KBM-7 (cell line): ENCODE measurements around the gene HTT-AS.

ENCODE experiments used
- DNase-seq: peaks from one replicate; pipeline ENCODE4 v3.0.0-alpha.2; 2015
- in situ Hi-C: fragments of 300-500 bp; cut with MboI; formaldehyde crosslinking; loops from 2 replicates; pipeline ENCODE4 v1.14.3; 2020; ENCODE audit warnings: low sequenced_read_pairs, low pct_unique_long_range_greater_than_20kb, mixed read lengths

Gene HTT-AS

GRCh38 chr4:3036131-3036952 lies 38.0 kb downstream of the HTT-AS start:
- in situ Hi-C loops, result no loop called here
- no peak for DNase-seq

DNA sequence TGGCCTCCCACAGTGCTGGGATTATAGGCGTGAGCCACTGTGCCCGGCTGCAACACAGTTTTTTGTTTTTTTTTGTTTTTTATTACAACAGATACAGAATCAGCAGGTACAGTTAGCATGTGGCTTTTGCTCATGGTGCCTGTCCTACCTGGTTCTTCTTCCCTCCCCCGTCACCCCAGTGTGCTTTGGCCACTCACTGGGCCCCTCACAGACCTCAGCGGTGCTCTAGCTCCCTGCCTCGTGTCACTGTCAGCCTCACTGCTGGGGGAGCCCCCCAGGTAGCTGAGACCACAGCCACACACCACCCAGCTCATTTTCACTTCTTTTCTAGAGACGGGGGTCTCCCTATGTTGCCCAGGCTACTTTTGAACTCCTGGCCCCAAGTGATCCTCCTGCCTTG lies 38.7 kb downstream of the HTT-AS start:
- no peak for DNase-seq
- in situ Hi-C loops, result no loop called here

GRCh38 chr4:3035249-3035648 lies 39.1 kb downstream of the HTT-AS start:
- no peak for DNase-seq
- in situ Hi-C loops, result no loop called here

DNA sequence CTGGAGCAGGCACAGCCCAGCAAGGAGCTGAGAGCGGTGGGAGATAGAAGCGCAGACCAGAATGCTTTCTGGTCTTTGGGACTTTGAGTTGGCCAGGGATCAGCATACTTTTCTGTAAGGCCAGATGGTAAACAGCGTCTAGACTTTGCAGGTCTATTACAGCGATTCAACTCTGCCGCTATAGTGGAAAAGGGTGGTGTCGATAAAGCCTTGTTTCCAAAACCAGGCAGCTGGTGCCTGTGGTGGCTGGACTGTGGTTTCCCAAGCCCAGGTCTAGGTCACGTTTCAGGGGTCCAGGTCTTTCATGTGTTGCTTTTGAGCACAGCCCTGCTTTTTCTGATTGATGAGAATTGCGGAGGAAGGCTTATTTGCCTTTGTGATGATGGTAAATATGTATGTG lies 40.1 kb downstream of the HTT-AS start:
- no peak for DNase-seq
- in situ Hi-C loops, result no loop called here

DNA sequence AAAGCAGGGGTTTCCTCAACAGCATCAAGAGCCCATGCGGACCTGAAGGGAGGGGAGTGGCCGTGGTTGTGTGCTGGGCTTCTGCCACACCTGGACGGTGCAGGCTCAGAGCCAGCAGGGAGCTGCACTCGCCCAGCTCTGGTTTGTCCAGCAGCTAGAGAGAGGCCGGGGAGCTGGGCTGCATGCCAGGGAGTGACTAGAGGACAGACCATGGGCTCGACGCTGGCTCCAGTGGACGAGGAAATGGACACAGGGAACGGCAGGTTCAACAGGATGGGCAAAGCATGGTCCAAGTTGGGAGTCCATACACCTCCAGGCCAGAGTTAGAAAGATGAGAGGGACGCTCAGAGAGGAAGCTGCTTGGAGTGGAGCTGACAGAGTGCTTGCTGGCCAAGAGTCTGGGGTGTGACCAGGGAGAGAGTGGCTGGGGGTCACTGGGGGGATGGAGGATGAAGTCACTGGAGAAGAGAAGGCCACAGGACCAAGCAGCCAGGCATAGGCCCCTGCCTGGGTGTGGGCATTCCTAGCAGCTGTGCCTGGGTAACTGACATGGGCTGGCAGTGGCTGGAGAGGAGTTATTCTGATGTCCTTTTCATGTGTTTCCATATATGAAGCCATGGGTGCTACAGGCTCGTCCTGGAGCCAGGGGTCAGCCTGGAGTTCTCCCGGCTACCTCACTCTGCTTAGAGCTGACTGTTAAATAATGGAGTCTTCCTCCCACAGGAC lies 42.8 kb downstream of the HTT-AS start:
- DNase-seq, result no peak
- in situ Hi-C loops, result no loop called here

- in situ Hi-C loops, result no loop called here
- DNase-seq, result no peak
Measured at GRCh38 chr4:3030566-3031356, 43.6 kb downstream of the HTT-AS start.

DNA sequence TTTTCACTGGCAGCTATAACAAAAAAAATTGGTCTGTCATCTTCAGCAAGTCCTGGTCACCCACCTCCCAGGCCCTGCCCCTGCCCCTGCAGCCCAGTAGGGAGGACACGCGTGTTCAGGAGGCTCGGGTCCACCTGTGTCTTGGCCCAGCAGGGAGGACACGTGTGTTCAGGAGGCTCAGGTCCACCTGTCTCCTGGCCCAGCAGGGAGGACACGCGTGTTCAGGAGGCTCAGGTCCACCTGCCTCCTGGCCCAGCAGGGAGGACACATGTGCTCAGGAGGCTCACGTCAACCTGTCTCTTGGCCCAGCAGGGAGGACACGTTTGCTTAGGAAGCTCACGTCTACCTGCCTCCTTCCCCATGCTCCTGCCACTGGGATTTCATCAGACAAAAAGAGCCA lies 44.9 kb downstream of the HTT-AS start:
- in situ Hi-C loops, result no loop called here
- no peak for DNase-seq

DNA sequence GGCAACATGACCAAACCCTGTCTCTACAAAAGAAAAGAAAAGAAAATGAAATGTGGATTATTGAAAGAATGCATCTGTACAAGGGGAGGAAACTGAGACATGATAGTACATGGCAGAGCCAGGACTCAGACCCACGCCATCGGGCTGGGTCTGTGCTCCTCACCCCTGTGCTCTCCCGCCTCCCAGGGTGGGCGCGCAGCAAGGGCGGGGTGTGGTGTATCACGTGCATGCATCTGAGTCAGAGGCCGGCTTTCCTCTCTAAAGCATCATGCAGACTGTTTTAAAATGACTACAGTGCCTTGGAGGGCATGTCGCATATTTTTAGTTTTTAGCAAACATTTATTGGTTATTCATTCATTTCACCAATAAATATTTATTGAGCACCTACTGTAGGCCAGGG lies 47.8 kb downstream of the HTT-AS start:
- in situ Hi-C loops, result no loop called here
- DNase-seq, result no peak

- in situ Hi-C loops, result no loop called here
- no peak for DNase-seq
Measured at GRCh38 chr4:3025881-3026280, 48.5 kb downstream of the HTT-AS start.

GRCh38 chr4:3022651-3023050 lies 51.7 kb downstream of the HTT-AS start:
- in situ Hi-C loops, result no loop called here
- no peak for DNase-seq

DNA sequence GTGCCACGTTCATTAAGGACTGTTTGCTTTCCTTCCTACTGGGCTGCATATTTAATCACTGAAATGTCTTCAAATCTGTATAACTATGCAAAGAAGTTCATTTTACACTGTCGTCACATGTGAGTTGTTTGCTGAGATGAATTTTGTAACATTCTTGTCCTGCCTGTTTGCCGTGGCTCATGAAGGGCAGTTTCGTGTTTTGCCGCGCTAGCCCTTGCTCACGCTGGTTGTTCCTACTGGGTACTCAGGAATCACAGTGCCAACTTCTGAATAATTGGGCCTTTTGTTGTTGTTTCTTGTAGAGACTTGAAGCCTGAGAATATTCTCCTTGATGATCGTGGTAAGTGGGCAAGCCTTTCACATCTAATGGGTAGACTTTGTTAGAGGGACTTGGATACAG lies 52.2 kb downstream of the HTT-AS start:
- in situ Hi-C loops, result no loop called here
- DNase-seq, result no peak

- in situ Hi-C loops, result no loop called here
- no peak for DNase-seq
Measured at GRCh38 chr4:3021627-3022026, 52.7 kb downstream of the HTT-AS start.

- in situ Hi-C loops, result no loop called here
- DNase-seq, result no peak
Measured at GRCh38 chr4:3021127-3021526, 53.2 kb downstream of the HTT-AS start.

GRCh38 chr4:3019145-3019846 lies 55.0 kb downstream of the HTT-AS start:
- in situ Hi-C loops, result no loop called here
- no peak for DNase-seq

DNA sequence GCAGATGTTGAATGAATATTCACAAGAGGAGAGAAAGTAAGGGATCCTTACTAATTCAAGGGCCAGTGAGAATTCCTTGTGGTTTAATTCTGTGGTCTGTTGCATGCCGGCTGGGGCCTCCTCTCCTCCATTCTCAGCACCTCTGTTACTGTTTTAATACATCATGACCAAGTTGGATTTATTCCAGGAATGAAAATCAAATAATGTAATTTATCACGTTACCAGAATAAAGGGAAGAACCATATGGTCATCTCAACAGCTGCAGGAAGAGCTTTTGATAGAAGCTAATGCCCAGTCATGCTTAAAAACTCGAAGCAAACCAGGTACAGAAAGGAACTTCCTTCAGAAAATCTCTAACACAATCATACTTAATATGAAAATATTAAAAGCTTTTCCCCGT lies 56.8 kb downstream of the HTT-AS start:
- DNase-seq, result no peak
- in situ Hi-C loops, result no loop called here

DNA sequence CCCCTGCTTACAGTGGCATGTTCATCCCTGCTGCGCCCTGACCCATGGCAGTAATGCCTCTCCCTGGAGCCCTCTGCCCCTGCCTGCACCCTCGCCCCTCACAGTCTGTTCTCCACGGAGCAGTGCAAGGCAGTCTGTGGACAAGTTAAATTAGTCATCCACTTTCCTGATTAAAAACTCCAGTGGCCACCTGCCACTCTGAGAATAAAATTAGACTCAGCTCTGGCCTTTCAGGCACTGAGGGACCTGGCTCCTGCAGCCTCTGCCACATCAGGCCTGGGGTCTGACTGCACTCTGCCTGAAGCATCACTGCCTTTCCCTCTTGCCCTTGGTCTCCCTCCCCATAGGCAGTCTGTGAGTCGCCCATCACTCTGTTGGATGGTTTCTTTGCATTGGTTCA lies 57.4 kb downstream of the HTT-AS start:
- DNase-seq, result no peak
- in situ Hi-C loops, result no loop called here

DNA sequence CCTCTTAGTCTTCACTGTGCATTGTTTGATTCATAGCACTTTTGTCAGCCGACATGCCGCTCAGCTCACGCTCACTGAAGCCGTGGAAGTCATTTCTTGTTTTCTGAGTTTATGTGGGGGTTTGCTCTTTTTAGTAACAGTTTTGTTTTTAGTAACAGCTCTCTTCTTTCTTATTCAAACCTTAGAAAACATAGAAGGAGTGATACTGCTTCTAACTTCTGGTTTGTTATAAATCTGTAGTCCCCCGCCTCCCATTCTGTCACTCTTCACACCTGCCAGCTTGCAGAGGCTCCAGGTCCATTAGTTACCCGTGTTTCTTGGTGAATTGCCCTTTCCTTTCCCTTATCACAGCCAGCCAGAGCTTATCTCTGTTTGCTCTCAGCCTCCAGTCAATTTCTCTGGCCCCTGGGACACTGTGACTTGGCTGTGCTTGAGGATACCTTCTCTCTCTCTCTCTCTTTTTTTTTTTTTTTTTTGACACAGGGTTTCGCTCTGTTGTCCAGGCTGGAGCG lies 60.4 kb downstream of the HTT-AS start:
- in situ Hi-C loops, result no loop called here
- no peak for DNase-seq
